HG03575 (cell line): ENCODE data around the gene TIMM22.
"Not testable (repeated sequence)": the region's sequence is repeated elsewhere in the genome, so short reads cannot be mapped to it uniquely, and the experiment has no call there.

ENCODE experiments used
- ATAC-seq: cut with Tn5 transposase; IDR thresholded peaks from one replicate; pipeline ENCODE4 v1.9.1; 2021; ENCODE audit not compliant: unreplicated experiment, insufficient number of reproducible peaks, low FRiP score; ENCODE audit errors: extremely low read depth

Gene TIMM22

GRCh38 chr17:1047879-1048470, 51.0 kb downstream of the TIMM22 start:
- ATAC-seq, result no peak

- not testable (repeated sequence) for ATAC-seq
Measured at GRCh38 chr17:1048516-1049115, 51.7 kb downstream of the TIMM22 start.

GRCh38 chr17:1049446-1050225, 52.7 kb downstream of the TIMM22 start:
- no peak for ATAC-seq

- no peak for ATAC-seq
Measured at GRCh38 chr17:1050246-1050995, 53.5 kb downstream of the TIMM22 start.

- no peak for ATAC-seq
Measured at GRCh38 chr17:1050996-1051925, 54.3 kb downstream of the TIMM22 start.
